NCI-H345 treated with DMSO at 0.1 percent for 48 hours (cell line): ENCODE data around the gene PRSS8.

Experiments
- DNase-seq: peaks from one replicate; lab custom pipeline; 2025; ENCODE audit not compliant: unreplicated experiment; lab: John Stamatoyannopoulos, UW

Gene PRSS8

GRCh38 chr16:31083556-31083955 lies 52.0 kb downstream of the PRSS8 start:
- no peak for DNase-seq

- no peak for DNase-seq
Measured at GRCh38 chr16:31083081-31083480, 52.4 kb downstream of the PRSS8 start.

GRCh38 chr16:31082368-31083045 lies 53.0 kb downstream of the PRSS8 start:
- no peak for DNase-seq
